ENCODE data around the gene TAT. TPM values are rescaled to one million over a fixed set of nuclear protein-coding genes. Genes with fewer than 3 reads are reported as not detected.
A peak's percentile ranks its signal among the peaks of the same experiment; 100 is the strongest.

The TAT gene
- total RNA-seq, 6 donors from 2014 or later, result 0.15 to 0.88 (median 0.54) TPM; not detected in 2

GRCh38 chr16:71572497-71573116 lies 4.3 kb downstream of the TAT start:
- TF ChIP-seq CTCF (IDR thresholded peaks at IDR 0.05) (no peak), EP300 (IDR thresholded peaks at IDR 0.05) (no peak), POLR2AphosphoS5 (IDR thresholded peaks at IDR 0.05) (no peak), POLR2A (IDR thresholded peaks at IDR 0.05) (no peak)
- ATAC-seq (ENCODE audit: low FRiP score in 2 of 2) (no peak), DNase-seq (no peak)
- 45 to 47% methylated on average over 3 of the region's 3 CpGs for WGBS, 2 donors
- H3K27me3 ChIP-seq, result no peaks in the 10 kb centered on the region
- no peak overlapping the region for H3K4me3 ChIP-seq
- H3K27ac ChIP-seq, result no peak overlapping the region
- no peaks in the 10 kb centered on the region for H3K9me3 ChIP-seq
- H3K4me1 ChIP-seq, result peaks cover 0 to 9% (median 6%) of the 10 kb centered on the region in 4 donors
- no peaks in the 10 kb centered on the region for H3K36me3 ChIP-seq

- WGBS, 2 donors, result 91 to 94% methylated on average over 8 of the region's 8 CpGs
Observed at GRCh38 chr16:71570144-71570543, 6.7 kb downstream of the TAT start.

GRCh38 chr16:71569621-71570020 lies 7.3 kb downstream of the TAT start:
- TF ChIP-seq CTCF (IDR thresholded peaks at IDR 0.05) (no peak), EP300 (IDR thresholded peaks at IDR 0.05) (no peak), POLR2A (IDR thresholded peaks at IDR 0.05) (no peak), POLR2AphosphoS5 (IDR thresholded peaks at IDR 0.05) (no peak)
- no peak for ATAC-seq (ENCODE audit: low FRiP score in 2 of 2)
- WGBS, 2 donors, result 85 to 98% methylated on average over 4 of the region's 4 CpGs

More at GRCh38 chr16:71570144-71570543, 6.7 kb downstream of the TAT start:
- H3K36me3 ChIP-seq, result no peaks in the 10 kb centered on the region
- TF ChIP-seq CTCF (IDR thresholded peaks at IDR 0.05), result no peak
- H3K27me3 ChIP-seq, result no peaks in the 10 kb centered on the region
- ATAC-seq (ENCODE audit: low FRiP score in 2 of 2), result no peak
- no peak overlapping the region for H3K27ac ChIP-seq
- peaks cover 9 to 21% (median 18%) of the 10 kb centered on the region in 4 donors for H3K4me1 ChIP-seq
- H3K4me3 ChIP-seq, result no peak overlapping the region
- H3K9me3 ChIP-seq, result no peaks in the 10 kb centered on the region
- no peak for DNase-seq

GRCh38 chr16:71568551-71568950 lies 8.3 kb downstream of the TAT start:
- no peaks in the 10 kb centered on the region for H3K27me3 ChIP-seq
- ATAC-seq (ENCODE audit: low FRiP score in 2 of 2), result no peak
- peak in 1 of 2 donors; percentile 51 for DNase-seq
- 13 to 35% methylated on average over 4 of the region's 4 CpGs for WGBS, 2 donors
- H3K27ac ChIP-seq, result peak overlapping the region in 1 of 4 donors; percentile 32
- no peaks in the 10 kb centered on the region for H3K9me3 ChIP-seq
- peaks cover 17 to 29% (median 18%) of the 10 kb centered on the region in 4 donors for H3K4me1 ChIP-seq
- TF ChIP-seq EP300 (IDR thresholded peaks at IDR 0.05) (no peak), POLR2AphosphoS5 (IDR thresholded peaks at IDR 0.05) (no peak), CTCF (IDR thresholded peaks at IDR 0.05) (no peak), POLR2A (IDR thresholded peaks at IDR 0.05) (no peak)
- no peak overlapping the region for H3K4me3 ChIP-seq
- H3K36me3 ChIP-seq, result no peaks in the 10 kb centered on the region

More at GRCh38 chr16:71569621-71570020, 7.3 kb downstream of the TAT start:
- no peak overlapping the region for H3K27ac ChIP-seq
- H3K4me3 ChIP-seq, result no peak overlapping the region
- no peaks in the 10 kb centered on the region for H3K27me3 ChIP-seq
- peaks cover 10 to 21% (median 18%) of the 10 kb centered on the region in 4 donors for H3K4me1 ChIP-seq
- H3K36me3 ChIP-seq, result no peaks in the 10 kb centered on the region
- DNase-seq, result no peak
- no peaks in the 10 kb centered on the region for H3K9me3 ChIP-seq

GRCh38 chr16:71567931-71568330 lies 9.0 kb downstream of the TAT start:
- H3K4me3 ChIP-seq, result no peak overlapping the region
- peaks cover 17 to 31% (median 18%) of the 10 kb centered on the region in 4 donors for H3K4me1 ChIP-seq
- H3K9me3 ChIP-seq, result no peaks in the 10 kb centered on the region
- no peak for TF ChIP-seq POLR2AphosphoS5 (IDR thresholded peaks at IDR 0.05)
- TF ChIP-seq EP300 (IDR thresholded peaks at IDR 0.05), result no peak
- TF ChIP-seq POLR2A (IDR thresholded peaks at IDR 0.05), result no peak
- no peak for TF ChIP-seq CTCF (IDR thresholded peaks at IDR 0.05)
- DNase-seq (no peak), ATAC-seq (ENCODE audit: low FRiP score in 2 of 2) (no peak)
- H3K27ac ChIP-seq, result peak overlapping the region in 2 of 4 donors; percentile 32 to 41
- H3K36me3 ChIP-seq, result no peaks in the 10 kb centered on the region
- 93 to 95% methylated on average over 8 of the region's 8 CpGs for WGBS, 2 donors
- H3K27me3 ChIP-seq, result no peaks in the 10 kb centered on the region
